GM23248 (cell line): ENCODE measurements around the gene GSE1. TPM values are rescaled to one million over a fixed set of nuclear protein-coding genes. Genes with fewer than 3 reads are reported as not detected.

ENCODE experiments used
- DNase-seq: peaks from one replicate; pipeline ENCODE4 v3.0.0-alpha.2; 2015
- H2AFZ ChIP-seq: fragments of 200-600 bp; sonication (generic); 2 replicates; pipeline ENCODE4 v1.6.1; 2016; ENCODE audit warnings: antibody characterized with exemption
- H3F3A ChIP-seq: fragments of 200-600 bp; sonication (generic); 2 replicates; pipeline ENCODE4 v1.6.1; 2016; ENCODE audit warnings: mild to moderate bottlenecking, antibody characterized with exemption, mixed run types; ENCODE audit not compliant: insufficient read depth
- H3K27ac ChIP-seq: fragments of 200-600 bp; sonication (generic); 2 replicates; pipeline ENCODE4 v1.5.1; 2016; ENCODE audit warnings: mild to moderate bottlenecking
- H3K27me3 ChIP-seq: fragments of 200-600 bp; sonication (generic); replicated peaks from 2 replicates; pipeline ENCODE4 v1.6.1; 2016; ENCODE audit warnings: mild to moderate bottlenecking; ENCODE audit not compliant: insufficient read depth
- H3K36me3 ChIP-seq: fragments of 200-600 bp; sonication (generic); 2 replicates; pipeline ENCODE4 v1.6.1; 2016; ENCODE audit warnings: low read depth, mild to moderate bottlenecking
- H3K4me1 ChIP-seq: fragments of 200-600 bp; sonication (generic); 2 replicates; pipeline ENCODE4 v1.6.1; 2016; ENCODE audit warnings: mild to moderate bottlenecking; ENCODE audit not compliant: insufficient read depth
- H3K4me2 ChIP-seq: fragments of 200-600 bp; sonication (generic); one replicate; pipeline ENCODE4 v1.6.1; 2016; ENCODE audit warnings: mild to moderate bottlenecking; ENCODE audit not compliant: unreplicated experiment
- H3K4me3 ChIP-seq: fragments of 200-600 bp; sonication (generic); 2 replicates; pipeline ENCODE4 v1.5.1; 2016; ENCODE audit warnings: mild to moderate bottlenecking
- H3K79me2 ChIP-seq: fragments of 200-600 bp; sonication (generic); 2 replicates; pipeline ENCODE4 v1.6.1; 2016; ENCODE audit warnings: mild to moderate bottlenecking; ENCODE audit not compliant: insufficient read depth
- H3K9ac ChIP-seq: fragments of 200-600 bp; sonication (generic); 2 replicates; pipeline ENCODE4 v1.6.1; 2016; ENCODE audit warnings: mild to moderate bottlenecking
- H3K9me2 ChIP-seq: fragments of 200-600 bp; sonication (generic); 2 replicates; pipeline ENCODE4 v1.6.1; 2016; ENCODE audit warnings: mixed run types, mild to moderate bottlenecking, moderate library complexity; ENCODE audit not compliant: insufficient read depth
- H3K9me3 ChIP-seq: fragments of 200-600 bp; sonication (generic); one replicate; pipeline ENCODE4 v1.6.1; 2017; ENCODE audit warnings: low read depth
- H4K20me1 ChIP-seq: fragments of 200-600 bp; sonication (generic); 2 replicates; pipeline ENCODE4 v1.6.0; 2016; ENCODE audit not compliant: insufficient read depth
- EZH2 ChIP-seq: fragments of 200-600 bp; sonication (generic); IDR thresholded peaks from 2 replicates; pipeline ENCODE4 v1.6.1; 2018; ENCODE audit warnings: antibody characterized with exemption, mild to moderate bottlenecking; ENCODE audit not compliant: insufficient read depth, poor library complexity, severe bottlenecking
- EZH2phosphoT487 ChIP-seq: fragments of 200-600 bp; sonication (generic); IDR thresholded peaks from 2 replicates; pipeline ENCODE4 v1.6.1; 2018; ENCODE audit warnings: antibody characterized with exemption, moderate library complexity, mild to moderate bottlenecking, low read depth; ENCODE audit not compliant: insufficient read depth
- WGBS, 2 experiments: methylation state at CpG; one replicate each; pipeline ENCODE4 v1.1.6; 2015 to 2017; ENCODE audit warnings: low lambda C conversion rate in 2 of 2, low coverage in 1 of 2; ENCODE audit errors: missing lambda C conversion rate in 2 of 2; 5-methylcytosine and 5-hydroxymethylcytosine counted together
- in situ Hi-C: fragments of 300-500 bp; cut with MboI; formaldehyde crosslinking; loops from 2 replicates; pipeline ENCODE4 v1.15.0; 2020
- polyA plus RNA-seq: library from polyadenylated mRNA; unstranded; fragments of >200 nt; fragmentation: Nextera tagmentation; extraction: Ambion mirVana; gene quantifications from 2 replicates; pipeline ENCODE4 v1.2.1, GENCODE V29; 2016
- total RNA-seq: library from RNA; depleted of rRNA; stranded (reverse); fragments of >200 nt; shearing (Covaris generic); gene quantifications from 2 replicates; pipeline ENCODE4 v1.2.3, GENCODE V29; 2014

Gene GSE1
- total and polyA plus RNA-seq, 2 experiments from 2014 or later = 11.6 to 35.1 TPM

DNA sequence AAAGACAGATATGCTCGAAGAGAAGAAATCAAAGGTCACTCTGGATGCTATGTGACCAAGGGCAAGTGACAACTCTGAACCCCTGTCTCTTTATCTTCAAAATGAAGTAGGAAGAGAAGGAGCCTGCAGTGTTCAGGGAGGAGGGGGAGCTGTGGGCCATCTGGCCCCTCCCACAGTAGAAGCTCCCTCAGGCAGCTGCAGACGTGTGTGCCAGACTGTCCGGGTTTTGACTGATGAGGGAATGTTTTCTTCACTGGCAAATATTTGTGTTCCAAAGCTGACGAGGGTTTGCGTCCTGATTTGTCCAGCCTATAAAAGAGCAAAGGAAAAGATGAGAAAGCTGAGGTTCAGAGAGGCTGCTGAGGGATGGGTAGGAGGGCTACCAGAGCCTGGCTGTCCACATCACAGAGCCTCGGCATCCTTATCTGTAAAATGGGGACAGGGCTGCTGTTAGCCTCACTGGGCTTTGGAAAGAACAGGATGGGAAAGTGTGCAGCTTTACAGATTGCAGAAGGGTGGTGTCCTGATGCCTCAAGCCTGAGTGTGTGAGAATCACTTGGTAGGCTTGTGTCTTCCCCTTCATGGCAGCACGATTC is 77.4 kb downstream of the GSE1 start:
- no peak for TF ChIP-seq EZH2
- no peak for TF ChIP-seq EZH2phosphoT487

DNA sequence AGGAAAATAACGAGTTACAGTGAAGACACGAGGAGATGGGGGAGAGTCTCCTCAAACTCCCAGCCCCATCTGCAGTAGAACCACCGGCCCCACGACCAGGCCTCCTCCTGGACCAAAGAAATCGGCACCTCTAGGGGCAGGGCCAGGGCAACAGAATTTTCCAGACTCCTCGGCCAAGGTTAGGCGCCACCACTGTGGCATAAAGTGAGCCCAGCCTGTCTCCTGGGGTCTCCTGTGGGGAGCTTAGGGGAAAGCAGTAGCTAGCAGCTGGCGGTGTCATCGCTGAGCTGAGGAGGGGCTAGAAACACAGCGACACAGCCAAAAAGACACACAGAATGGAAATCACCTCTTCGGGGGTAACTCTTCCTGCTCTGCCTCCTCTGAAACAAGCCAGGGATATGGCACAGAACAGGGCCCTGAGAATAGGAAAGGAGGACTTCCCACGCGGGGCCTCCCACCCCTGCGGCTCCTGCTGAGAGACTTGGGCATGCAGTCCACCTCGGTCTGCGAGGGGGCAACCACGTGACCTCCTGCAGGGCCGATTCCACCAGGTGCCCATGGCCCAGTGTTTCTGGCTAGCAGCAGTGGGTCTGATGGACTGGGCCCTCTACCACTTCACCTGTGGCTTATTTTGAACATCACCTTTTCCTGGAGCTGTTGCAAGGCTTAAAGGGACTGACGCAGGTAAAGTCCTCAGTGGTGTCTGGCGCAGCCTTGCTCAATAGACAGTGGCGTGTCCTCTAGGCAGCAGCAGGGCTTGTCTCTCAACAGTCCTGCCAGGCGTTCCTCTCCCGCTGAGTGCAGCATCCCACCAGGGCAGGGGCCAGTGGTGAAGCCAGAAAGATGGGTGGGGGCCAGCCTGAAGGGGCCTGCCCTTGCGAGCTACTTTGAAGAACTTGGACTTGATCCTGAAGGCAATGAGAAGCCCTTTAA is 82.3 kb downstream of the GSE1 start:
- in situ Hi-C loops = no loop called here
- no peaks in the 10 kb centered on the region for H4K20me1 ChIP-seq
- no peak overlapping the region for H3K4me2 ChIP-seq
- H3K9me3 ChIP-seq = no peaks in the 10 kb centered on the region
- H3K27ac ChIP-seq = no peak overlapping the region
- 66 to 67% methylated on average over 24 of the region's 24 CpGs for WGBS, 2 experiments
- H3K9me2 ChIP-seq = no peaks in the 10 kb centered on the region
- no peak for TF ChIP-seq EZH2phosphoT487
- no peak for TF ChIP-seq EZH2
- no peaks in the 10 kb centered on the region for H3F3A ChIP-seq
- no peak overlapping the region for H3K9ac ChIP-seq
- no peaks in the 10 kb centered on the region for H3K79me2 ChIP-seq
- peaks cover 21% of the 10 kb centered on the region for H3K27me3 ChIP-seq
- no peak overlapping the region for H2AFZ ChIP-seq
- no peaks in the 10 kb centered on the region for H3K36me3 ChIP-seq
- no peak overlapping the region for H3K4me3 ChIP-seq
- DNase-seq = no peak
- H3K4me1 ChIP-seq = no peaks in the 10 kb centered on the region

More for the DNA sequence above, 77.4 kb downstream of the GSE1 start:
- DNase-seq = no peak
- no peaks in the 10 kb centered on the region for H3K9me3 ChIP-seq
- H3K4me3 ChIP-seq = no peak overlapping the region
- no peaks in the 10 kb centered on the region for H3K79me2 ChIP-seq
- no peak overlapping the region for H2AFZ ChIP-seq
- WGBS, 2 experiments = 52% methylated on average over 7 of the region's 7 CpGs
- H3K9ac ChIP-seq = no peak overlapping the region
- no peaks in the 10 kb centered on the region for H4K20me1 ChIP-seq
- no peaks in the 10 kb centered on the region for H3F3A ChIP-seq
- no peak overlapping the region for H3K4me2 ChIP-seq
- H3K27ac ChIP-seq = no peak overlapping the region
- no peaks in the 10 kb centered on the region for H3K4me1 ChIP-seq
- in situ Hi-C loops = no loop called here
- H3K9me2 ChIP-seq = no peaks in the 10 kb centered on the region
- peaks cover 11% of the 10 kb centered on the region; the same call in 1 of the 2 replicates for H3K27me3 ChIP-seq
- H3K36me3 ChIP-seq = no peaks in the 10 kb centered on the region

DNA sequence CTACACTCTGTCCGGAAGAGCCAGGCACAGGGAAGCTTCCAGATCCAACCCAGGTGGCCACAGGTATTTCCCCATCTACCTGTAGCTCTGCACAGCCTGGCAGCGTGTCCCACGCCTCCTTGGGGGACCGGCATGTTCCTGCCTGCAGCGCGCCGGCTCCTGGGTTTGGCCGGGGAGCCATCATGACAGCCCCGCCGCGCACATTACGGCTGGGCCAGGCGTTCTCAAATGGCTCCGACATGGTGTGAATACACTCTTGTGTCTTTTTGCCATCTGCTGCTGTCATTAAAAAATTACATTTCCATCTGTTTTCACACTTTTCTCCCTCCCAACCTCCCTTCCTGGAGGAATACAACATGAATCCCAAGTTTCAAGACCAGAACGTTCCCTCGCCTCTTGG is 83.7 kb downstream of the GSE1 start:
- H4K20me1 ChIP-seq = no peaks in the 10 kb centered on the region
- no peaks in the 10 kb centered on the region for H3K9me2 ChIP-seq
- no peaks in the 10 kb centered on the region for H3K36me3 ChIP-seq
- H3F3A ChIP-seq = no peaks in the 10 kb centered on the region
- H3K79me2 ChIP-seq = no peaks in the 10 kb centered on the region
- peaks cover 18% of the 10 kb centered on the region for H3K27me3 ChIP-seq
- no peaks in the 10 kb centered on the region for H3K9me3 ChIP-seq
- in situ Hi-C loops = no loop called here
- no peaks in the 10 kb centered on the region for H3K4me1 ChIP-seq
- 45 to 49% methylated on average over 13 to 16 of the region's 16 CpGs for WGBS, 2 experiments
- H3K27ac ChIP-seq = no peak overlapping the region
- no peak for TF ChIP-seq EZH2
- TF ChIP-seq EZH2phosphoT487 = no peak
- no peak overlapping the region for H3K9ac ChIP-seq
- no peak overlapping the region for H3K4me2 ChIP-seq
- H2AFZ ChIP-seq = no peak overlapping the region
- no peak for DNase-seq
- H3K4me3 ChIP-seq = no peak overlapping the region

DNA sequence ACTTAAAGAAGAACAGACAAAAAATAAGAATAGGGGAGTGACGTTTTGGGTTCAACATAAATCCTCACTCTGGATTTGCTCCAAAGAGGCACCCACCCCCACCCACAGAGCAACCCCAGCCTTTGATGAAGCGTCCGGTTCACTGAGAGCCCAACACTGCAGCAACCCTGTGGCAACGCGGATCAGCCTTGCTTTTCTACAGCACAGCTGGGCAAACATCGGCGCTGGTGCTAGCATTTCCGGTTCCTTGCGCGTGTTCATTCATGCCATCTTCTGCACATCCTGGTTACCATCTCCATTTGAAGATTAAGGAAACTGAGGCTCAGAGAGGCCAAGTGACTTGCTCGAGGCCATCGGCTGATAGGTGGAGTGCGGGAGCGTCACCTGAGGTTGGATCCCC is 84.3 kb downstream of the GSE1 start:
- Histone ChIP-seq H3K4me3 (no peak overlapping the region), H3K79me2 (no peaks in the 10 kb centered on the region), H3K36me3 (no peaks in the 10 kb centered on the region), H3K27me3 (peaks cover 16% of the 10 kb centered on the region), H3F3A (no peaks in the 10 kb centered on the region), H3K9ac (no peak overlapping the region), H2AFZ (no peak overlapping the region), H3K4me2 (no peak overlapping the region), H3K9me3 (no peaks in the 10 kb centered on the region), H3K9me2 (no peaks in the 10 kb centered on the region), H3K27ac (no peak overlapping the region), H3K4me1 (no peaks in the 10 kb centered on the region), H4K20me1 (no peaks in the 10 kb centered on the region)
- no peak for TF ChIP-seq EZH2
- TF ChIP-seq EZH2phosphoT487 = no peak
- no peak for DNase-seq
- in situ Hi-C loops = no loop called here
- WGBS, 2 experiments = 77 to 83% methylated on average over 14 of the region's 14 CpGs
